CD4-positive, alpha-beta T cell treated with Interferon gamma for 1 hour (primary cell): ENCODE results near the gene CAMK2G.
A peak's percentile ranks its signal among the peaks of the same experiment; 100 is the strongest.

ENCODE experiments used
- DNase-seq: peaks from one replicate; pipeline ENCODE4 v3.0.0-alpha.2; 2020

CAMK2G gene

GRCh38 chr10:73859784-73860491 lies 14.4 kb downstream of the CAMK2G start:
- no peak for DNase-seq

GRCh38 chr10:73859428-73859783 lies 14.9 kb downstream of the CAMK2G start:
- peak; percentile 29 for DNase-seq

DNA sequence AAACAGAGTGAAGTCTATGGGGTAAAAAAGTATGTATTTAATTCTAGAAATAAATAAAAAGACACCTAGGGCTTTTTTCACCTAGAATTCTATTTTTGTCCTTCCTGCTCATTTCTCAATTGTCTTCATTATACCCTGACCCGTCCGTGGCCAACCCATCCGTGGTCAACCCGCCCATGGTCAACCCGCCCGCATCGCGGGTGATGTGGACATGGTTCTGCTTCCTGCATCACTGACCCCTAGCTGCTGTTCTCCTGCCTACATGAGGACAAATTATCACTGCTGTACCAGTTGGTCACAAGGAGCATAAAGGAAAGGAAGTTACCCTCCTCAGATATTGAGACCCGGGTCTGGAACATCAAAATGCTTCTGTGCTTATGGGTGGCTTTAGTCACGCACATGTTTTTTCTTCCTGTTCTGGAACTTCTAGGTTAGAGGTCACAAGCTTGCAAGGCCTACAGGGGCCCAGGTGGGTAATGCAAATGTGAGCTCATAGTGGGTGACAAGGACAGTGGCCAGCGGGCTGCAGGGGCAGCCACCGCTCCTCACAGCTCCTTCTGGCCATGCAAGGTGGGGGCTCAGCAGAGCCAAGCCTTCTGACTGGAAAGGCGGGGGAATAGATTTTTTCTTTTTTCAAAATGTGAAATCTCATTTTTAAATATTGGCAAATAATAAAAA lies 15.5 kb downstream of the CAMK2G start:
- no peak for DNase-seq

GRCh38 chr10:73858013-73858708 lies 16.2 kb downstream of the CAMK2G start:
- no peak for DNase-seq

DNA sequence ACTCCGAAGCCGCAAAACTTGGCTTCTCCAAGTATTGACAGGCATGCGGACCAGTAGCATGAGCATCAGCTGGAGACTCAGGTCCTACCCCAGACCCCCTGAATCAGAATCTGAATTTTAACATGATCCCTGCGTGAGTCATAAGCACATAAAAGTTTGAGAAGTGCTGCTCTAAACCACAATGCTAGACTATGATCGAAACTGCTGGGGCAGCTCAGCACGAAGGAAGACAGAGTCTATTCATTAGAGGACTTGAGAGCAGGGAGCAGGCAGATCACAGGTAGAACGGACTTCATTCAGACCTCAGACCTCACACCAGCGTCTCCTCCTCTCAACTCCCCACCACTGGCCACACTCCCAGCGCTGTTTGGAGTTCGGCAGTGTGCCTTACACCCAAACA lies 16.9 kb downstream of the CAMK2G start:
- DNase-seq = no peak

DNA sequence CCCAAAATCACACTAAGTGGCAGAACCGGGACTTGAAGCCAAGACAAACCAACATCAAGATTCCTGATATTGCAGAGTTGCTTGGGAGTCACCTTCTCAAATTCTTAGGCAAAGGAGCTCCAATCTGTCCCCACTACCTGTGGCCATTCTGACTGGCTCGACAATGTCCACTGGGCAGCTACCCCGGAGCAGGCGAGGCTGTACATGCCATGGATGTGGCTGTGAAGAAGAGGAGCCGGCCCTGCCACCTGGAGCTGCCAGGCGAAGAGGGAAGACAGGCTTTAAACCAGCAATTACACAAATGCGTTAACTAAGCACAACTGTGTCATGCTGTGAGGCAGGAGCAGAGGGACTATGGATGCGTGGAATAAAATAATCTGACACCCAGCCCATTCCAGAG lies 18.1 kb downstream of the CAMK2G start:
- no peak for DNase-seq

- no peak for DNase-seq
Measured at GRCh38 chr10:73855413-73855812, 18.9 kb downstream of the CAMK2G start.

- DNase-seq = no peak
Measured at GRCh38 chr10:73854310-73854709, 20.0 kb downstream of the CAMK2G start.

DNA sequence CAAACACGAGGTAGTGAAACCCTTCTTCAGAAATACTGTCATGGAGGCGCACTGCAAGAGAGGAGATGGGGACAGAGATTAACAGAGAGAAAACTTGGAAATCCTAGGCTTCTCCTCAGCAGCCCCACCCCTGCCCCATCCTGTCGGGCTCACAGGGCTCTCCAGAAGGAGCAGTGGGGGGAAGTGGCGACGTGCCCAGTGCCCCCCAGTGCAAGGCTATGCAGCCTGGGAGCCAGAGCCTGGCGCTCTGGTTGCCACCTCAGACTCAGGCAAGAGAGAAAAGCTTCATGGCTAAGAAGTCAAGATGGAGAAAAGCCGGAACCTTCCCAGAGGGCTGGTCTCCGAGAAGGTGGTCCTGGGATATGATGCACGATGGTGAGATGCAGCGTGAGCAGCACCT lies 21.2 kb downstream of the CAMK2G start:
- DNase-seq = no peak

- no peak for DNase-seq
Measured at GRCh38 chr10:73850863-73851461, 23.4 kb downstream of the CAMK2G start.

GRCh38 chr10:73850211-73850610 lies 24.1 kb downstream of the CAMK2G start:
- DNase-seq = no peak

- DNase-seq = peak; percentile 88
Measured at GRCh38 chr10:73848821-73849489, 25.4 kb downstream of the CAMK2G start.

DNA sequence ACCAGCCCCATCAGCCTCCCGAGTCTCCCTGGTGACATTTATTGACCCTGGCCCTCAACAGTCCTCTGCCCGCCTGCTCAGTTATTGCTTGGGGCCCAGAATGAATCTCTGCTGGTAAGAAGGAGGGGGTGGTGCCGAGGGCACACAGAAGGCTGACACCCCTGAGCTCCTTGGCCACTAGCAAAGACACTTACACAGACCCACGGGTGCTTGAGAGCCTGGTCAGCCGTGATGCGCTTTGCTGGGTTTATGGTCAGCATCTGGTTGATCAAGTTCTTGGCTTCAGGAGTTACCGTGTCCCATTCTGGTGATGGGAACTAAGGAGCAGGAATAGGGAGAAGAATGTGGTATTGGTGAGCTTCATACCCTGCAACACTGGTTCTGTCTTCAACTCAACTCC lies 27.3 kb downstream of the CAMK2G start:
- no peak for DNase-seq

- no peak for DNase-seq
Measured at GRCh38 chr10:73843261-73843660, 31.1 kb downstream of the CAMK2G start.

- no peak for DNase-seq
Measured at GRCh38 chr10:73842349-73842748, 32.0 kb downstream of the CAMK2G start.

DNA sequence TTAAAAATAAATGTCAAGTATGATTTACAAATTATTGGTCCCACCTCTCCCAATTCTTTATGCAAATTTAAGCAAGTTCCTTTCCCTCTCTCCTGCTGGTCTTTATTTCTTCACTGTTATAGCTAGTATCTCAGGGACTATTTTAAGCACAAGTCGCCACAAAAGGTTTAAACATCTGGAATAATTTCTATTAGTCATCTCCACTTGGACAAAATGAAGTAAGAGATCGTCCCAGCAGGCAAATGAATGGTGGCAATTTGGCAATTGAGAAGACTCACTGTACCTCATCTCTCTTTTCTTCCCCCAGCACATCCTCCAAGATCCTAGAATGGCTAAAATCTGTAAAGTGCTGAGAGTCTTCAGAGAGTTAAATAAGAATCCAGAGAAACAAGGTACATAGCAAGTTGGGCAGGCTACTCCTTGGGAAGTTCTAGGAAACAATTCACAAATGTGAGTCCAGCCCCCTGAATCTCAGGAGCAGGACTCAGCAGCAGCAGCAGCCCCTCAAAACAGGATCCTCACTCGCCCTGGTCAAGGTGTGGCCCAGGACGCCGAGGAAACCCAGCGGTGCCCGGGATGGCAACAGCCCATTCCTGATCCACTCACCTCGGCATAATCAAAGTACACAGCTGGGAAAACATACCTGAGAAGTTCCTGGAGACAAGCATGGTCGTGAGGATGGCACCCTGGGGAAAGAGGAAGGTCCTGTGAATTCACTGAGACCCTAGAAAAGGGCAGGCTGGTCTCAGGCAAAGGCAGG lies 32.6 kb downstream of the CAMK2G start:
- DNase-seq = no peak

GRCh38 chr10:73841061-73841421 lies 33.3 kb downstream of the CAMK2G start:
- no peak for DNase-seq

GRCh38 chr10:73840403-73841060 lies 33.8 kb downstream of the CAMK2G start:
- DNase-seq = no peak

DNA sequence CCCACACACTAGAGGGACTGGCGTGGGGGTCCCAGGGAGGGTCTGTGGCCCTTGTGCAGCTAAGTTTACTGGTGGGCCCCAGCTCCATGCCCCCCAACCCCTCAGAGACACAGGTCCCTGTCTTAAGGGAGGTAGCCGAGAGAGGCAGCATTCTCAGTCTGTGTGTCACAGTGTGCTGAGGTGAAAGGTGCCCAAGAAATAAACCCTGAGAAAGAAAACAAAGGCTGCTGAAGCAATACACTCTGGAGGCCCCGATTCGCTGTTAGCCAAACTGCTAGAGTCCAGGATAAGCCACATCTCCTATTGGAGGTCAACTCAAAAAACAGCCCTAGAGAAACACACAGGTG lies 34.3 kb downstream of the CAMK2G start:
- no peak for DNase-seq

DNA sequence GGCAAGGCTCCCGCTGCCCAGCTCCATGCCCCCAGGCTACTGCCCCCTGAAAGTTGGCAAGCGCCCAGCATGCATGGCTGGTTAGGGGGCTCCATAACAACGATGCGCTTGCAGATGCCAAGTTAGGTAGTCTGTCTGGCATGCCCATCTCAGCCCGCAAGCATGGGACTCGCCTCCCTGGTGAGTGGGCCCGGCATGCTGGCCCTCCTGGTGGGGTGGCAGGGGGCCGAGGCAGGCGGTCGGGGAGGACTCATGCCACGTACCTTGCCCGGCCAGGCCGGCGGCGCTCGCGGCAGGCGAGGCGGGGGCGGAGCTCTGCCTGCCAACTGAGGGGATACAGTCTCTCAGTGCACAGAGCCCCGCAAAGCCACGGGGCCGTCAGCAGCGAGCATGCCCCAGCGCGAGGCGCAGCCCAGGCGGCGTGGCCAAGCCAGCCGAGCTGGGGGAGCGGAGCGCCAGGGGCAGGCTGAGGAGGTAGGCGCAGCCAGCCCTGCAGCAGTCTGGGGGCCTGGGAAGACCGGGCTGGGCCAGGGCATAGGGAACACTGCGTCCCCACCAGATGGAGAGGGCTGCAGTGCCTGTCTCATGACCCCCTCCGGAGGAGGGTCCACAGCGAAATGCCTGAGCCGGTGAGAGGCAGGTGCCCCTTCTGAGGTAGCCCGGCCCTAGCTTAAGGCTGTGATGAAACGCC lies 34.9 kb downstream of the CAMK2G start:
- DNase-seq = no peak

DNA sequence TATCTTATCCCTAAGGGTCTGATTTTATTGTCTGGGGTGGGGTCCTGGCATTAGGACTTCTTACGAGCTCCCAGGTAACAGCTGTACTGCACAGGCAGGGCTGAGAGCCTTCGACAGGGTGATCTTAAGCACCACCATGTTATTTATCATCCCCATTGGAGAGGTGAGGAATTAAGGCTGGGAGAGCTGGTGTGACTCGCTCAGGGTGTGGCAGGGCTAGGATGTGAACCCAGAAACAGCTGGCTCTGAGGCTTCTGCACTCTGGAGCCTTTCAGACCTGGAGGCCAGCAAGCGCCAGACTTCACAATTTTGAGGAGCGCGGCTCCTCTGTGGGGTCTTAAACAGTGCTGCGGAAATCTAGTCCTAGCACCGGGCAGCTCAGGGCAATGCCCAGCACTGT lies 35.5 kb downstream of the CAMK2G start:
- DNase-seq = no peak
